Activated CD4-positive, alpha-beta T cell treated with anti-CD3 and anti-CD28 coated beads, Interleukin-2, amount 50 U/mL, for 48 hours (primary cell): Measurements from ENCODE around the gene PLEKHA6.

ENCODE experiments used
- DNase-seq, 2 experiments: peaks; one replicate each; pipeline ENCODE4 v3.0.0-alpha.2; 2020

PLEKHA6 gene

GRCh38 chr1:204354579-204354978 lies 5.2 kb downstream of the PLEKHA6 start:
- DNase-seq, result no peak

DNA sequence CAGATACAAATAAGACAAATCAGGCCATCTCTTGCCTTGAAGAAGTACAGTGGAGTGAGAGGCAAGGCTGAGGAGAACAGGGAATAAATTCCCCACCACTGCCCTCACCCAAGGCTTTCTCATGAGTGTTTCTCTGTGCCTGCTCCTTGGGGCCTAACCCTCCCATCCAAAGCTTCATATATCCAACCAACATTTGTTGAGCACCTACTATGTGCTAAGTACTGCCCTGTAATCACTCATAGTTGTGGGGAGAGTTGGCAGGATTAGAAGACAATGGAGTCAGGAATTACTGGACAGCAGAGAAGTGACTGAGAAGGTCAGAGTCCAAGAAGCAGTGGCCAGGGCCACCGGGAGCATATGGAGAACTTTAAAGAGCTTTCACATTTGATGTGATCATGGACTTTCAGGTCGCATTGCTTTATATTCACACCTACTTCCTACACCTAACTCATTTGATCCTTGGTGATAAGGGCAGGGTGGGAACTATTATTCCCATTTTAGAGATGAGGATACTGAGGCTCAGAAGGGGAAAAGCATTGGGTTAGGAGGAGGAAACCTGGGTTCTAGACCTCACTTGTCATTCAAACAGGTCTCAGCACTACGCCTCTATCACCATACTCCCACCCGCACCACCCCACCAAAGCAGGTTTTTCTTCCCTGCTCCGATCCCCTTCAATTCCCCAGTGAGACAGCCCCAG lies 6.4 kb downstream of the PLEKHA6 start:
- DNase-seq, result no peak

GRCh38 chr1:204350857-204351573 lies 8.7 kb downstream of the PLEKHA6 start:
- DNase-seq, result no peak

DNA sequence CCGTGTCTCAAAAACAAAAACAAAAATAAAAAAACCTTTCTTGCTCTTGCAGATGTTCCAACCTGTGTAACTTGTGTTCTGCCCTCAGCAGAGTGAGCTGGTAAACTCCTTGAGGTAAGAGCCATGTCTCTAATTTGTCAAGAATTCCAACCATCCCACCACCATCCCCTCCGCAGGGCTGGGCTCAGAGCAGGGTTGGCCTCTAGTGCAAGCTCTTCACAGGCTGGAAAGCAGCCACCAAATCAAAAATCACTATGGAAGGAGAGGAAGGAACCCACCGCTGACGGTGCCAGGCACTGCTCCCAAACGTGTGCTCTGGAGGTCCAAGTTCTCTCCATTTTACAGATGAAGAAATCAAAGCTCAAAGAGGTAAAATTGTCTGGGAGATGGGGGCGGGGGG lies 9.4 kb downstream of the PLEKHA6 start:
- no peak for DNase-seq

GRCh38 chr1:204349602-204350001 lies 10.1 kb downstream of the PLEKHA6 start:
- no peak for DNase-seq

DNA sequence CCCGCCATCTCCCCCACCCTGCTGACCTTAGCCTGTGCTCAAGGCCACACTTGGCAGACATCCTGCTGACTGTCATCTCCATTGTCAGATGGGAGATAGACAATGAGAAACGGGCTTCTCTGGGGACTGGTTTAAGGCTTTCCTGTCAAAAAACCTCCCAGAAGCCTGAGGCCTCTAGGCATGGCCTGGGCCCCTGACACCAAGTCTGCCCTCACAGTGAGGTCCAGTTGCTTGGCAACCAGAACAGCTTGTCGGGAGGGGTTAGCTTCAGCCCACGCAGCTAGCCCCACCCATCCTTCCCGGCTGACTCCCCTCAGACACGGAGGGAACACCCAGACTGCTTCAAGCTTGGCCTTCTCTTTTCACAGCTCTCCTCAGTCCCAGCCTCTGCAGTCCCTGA lies 11.0 kb downstream of the PLEKHA6 start:
- DNase-seq, result no peak

GRCh38 chr1:204348242-204348641 lies 11.5 kb downstream of the PLEKHA6 start:
- DNase-seq, result no peak

DNA sequence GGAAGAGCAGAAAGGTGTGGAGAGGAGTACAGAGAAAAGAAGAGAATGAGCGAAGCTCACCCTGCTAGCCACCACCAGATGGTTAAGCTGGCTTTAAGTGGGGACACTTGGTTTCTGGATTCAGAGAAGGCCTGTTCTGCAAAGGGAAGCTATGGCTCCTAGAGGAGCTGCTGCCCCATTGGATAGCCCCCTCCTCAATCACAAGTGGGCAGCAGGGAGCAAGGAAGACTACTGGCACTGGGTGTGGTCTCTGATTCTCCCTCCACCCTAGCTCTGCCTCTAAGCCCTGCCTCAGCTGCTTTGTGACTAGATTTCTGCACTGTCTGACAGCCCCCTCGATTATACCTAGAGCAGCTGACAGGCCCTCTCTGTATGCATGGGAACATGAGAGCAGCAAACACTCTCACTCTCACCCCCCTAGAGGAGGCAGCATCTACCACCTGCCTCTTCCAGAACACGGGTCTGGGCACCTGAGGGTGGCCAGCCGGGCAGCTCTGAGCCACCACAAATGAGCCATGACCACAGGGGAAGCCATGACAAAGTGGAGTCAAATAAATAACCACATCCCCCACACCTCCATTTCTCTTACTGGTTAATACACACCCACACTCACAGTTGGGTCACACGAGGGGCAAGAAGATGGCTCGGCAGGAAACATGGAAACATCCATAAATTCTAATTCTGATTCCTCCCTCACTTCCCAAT lies 13.6 kb downstream of the PLEKHA6 start:
- no peak for DNase-seq

GRCh38 chr1:204345438-204345841 lies 14.3 kb downstream of the PLEKHA6 start:
- no peak for DNase-seq

DNA sequence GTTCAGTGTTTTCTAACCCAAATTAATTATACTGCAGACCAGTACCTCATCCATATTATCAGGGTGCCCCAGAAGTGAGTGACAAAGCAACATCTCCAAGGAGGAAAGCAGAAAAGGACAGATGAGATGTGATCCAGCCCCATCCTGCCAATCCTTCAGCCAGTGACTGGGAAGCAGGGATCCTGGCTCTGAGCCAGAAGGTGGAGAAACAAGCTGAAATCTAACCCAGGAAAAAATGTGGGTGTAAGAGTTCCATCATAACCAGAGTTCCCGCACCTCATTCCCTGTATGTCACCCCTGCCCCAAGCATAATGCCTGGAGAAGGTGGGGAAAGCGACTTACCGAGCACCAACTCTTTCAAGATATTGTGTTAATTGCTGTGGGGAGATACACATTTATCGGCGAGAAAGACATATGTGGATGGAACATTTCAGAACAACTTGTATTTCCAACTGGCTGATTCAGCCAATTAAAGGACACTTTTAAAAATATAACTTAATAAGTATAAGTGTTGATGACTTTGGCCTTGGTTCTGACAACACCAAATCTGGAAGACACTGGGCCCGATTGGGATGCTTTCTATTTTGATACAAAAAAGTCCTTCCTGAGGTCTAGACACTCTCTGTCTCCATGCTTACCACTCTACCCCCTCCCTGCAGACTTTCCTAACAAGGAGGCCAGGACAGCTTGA lies 14.9 kb downstream of the PLEKHA6 start:
- DNase-seq, result no peak

- DNase-seq, result no peak
Measured at GRCh38 chr1:204343802-204344201, 15.9 kb downstream of the PLEKHA6 start.

- no peak for DNase-seq
Measured at GRCh38 chr1:204343247-204343646, 16.5 kb downstream of the PLEKHA6 start.

DNA sequence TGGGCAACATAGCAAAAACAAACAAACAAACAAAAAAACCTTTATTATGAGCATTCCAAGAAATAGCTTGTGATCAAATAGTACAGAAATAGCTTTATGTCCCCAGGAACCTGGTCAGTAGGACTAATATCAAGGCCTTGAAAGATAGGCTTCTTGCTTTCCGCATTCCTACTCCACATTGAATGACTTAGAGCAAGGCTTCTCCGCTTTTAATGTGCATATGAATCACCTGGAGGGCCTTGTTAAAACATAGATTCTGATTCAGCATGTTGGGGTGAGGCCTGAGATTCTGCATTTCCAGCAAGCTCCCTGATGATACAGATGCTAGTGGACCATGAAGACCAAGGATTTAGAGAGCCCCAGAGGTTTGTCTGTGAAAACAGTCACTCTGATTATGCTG lies 17.4 kb downstream of the PLEKHA6 start:
- no peak for DNase-seq

DNA sequence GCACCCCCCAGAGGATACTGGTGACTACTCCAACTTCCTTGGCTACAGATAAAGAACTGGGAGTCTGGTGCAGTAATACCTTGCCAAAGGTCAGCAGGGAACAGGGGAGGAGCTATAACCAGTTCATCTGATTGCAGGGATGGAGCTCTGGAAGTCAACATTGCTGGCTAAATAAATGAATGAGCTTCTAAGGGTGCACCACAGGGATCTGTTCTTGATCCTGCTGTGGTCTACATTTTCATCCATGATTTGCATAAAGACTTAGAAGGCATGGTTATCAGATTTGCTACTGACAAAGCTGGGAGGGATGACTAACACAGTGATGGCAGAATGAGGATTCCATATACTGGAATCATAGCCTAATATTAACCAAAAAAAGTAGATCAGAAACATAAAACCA lies 18.3 kb downstream of the PLEKHA6 start:
- DNase-seq, result no peak

DNA sequence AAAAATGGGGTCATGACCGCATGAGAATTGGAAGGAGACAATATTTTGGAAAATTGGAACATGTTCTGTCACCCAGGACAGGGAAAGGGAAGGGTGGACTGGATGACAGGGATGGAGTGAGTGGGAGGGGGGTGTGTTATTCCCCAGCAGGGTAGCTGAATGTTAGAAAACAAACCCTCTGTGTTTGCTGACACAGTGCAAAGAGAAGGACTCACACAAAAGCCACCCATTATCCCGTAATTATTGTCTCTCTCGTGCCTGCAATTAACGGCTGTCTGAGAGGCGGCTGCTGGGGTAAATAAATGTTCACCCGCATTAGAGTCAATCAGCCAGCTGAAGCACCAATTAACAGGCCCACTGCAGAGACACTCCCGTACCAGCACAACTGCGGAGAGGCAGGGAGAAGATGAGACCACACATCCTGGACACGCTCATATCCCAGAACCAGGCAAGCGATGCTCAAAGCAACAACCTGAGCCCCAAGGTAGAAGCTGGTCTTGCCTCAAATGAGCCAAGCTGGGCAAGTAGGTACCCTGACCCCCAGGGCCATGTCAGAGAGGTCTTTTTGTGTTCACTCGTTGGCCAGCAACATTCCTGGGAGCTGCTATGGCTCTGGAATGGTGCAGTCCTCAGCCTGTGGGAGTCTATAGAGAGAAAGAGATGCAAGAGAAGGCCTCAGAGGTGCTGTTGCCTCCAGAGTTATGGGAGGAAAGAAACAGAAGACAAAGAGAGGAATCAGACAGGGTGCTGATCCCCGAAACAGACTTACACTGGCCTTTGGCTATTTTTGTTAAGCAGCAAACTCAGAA lies 19.4 kb downstream of the PLEKHA6 start:
- DNase-seq, result no peak

GRCh38 chr1:204339541-204339940 lies 20.2 kb downstream of the PLEKHA6 start:
- DNase-seq, result no peak

GRCh38 chr1:204338997-204339396 lies 20.7 kb downstream of the PLEKHA6 start:
- DNase-seq, result no peak

DNA sequence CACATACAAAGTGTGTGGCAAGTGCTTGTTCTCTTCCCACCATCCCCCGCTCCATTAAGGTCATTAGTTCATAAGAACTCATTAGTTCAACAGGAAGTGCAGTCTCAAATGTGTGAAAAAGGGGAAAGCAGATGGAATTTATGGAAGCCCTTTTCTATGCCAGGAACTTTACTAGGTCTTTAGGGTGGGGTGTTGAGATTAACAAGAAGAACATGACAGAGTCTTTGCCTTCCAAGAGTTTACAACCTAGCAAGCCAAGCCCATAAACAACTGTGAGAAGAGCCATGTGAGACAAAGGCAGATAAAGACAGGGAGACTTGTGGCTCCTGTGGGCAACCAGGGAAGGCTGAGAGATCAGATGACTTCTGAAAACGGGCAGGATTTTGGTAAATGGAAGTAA lies 21.4 kb downstream of the PLEKHA6 start:
- no peak for DNase-seq

DNA sequence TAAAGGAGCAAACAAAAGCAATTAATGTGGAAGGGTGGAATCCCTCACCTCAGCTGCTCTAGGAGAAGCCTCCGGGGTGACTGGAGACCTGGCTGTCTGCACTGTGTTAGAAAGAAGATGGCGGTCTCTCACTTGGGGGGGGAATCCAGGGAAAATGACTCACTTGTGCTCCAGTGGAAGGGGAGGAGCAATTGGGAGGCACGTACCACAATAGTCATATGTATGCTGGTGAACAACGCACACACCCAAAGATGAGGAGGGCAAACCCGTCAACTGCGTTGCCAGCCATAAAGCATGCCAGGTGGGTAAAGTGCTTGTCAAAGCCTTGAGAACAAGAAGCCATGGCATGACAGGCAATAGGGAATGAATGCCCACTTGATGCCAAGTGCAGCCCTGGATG lies 22.1 kb downstream of the PLEKHA6 start:
- DNase-seq, result no peak

DNA sequence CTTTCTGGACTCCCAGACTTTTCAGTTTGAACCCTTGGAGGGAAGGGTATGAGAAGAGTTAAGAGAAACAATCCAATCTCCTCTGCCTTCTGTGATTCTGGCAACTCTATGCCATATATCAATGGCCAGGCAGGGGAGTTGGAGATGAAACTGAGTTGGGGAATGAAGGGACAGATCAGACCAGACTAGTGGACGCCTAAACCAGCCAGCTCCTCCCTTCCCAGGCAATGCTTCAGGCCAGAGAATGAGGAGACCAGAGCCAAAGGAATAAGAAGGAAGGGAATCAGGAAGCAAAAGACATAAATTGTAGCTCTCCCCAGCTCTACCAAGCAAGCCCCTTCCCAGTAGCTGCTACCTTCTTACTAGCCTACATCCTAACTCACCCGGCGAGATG lies 22.7 kb downstream of the PLEKHA6 start:
- no peak for DNase-seq

GRCh38 chr1:204336421-204337035 lies 23.2 kb downstream of the PLEKHA6 start:
- no peak for DNase-seq

DNA sequence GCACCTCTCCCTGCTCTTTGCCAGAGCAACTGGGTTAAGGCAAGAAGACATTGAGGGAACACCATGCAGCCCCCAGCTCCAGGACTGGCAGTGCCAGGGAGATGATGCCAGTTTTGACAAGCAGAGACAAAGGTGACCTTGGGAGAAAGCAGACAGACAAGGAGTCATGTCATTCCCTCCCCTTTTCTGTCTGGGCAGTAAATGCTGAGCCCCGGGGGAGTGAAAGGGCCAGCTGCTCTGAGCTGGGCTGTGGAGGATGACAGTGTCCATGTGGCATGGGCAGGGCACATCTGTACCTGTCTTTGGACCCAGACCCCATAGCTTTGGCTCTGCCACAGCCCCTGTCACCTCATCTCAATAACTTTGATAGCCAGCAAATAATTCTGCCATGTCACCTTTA lies 24.2 kb downstream of the PLEKHA6 start:
- DNase-seq, result no peak
